CD4-positive, alpha-beta T cell (primary cell): Measurements from ENCODE around the gene C2orf49. TPM values are rescaled to one million over a fixed set of nuclear protein-coding genes. Genes with fewer than 3 reads are reported as not detected.
"Not testable (repeated sequence)": the region's sequence is repeated elsewhere in the genome, so short reads cannot be mapped to it uniquely, and the experiment has no call there.

ENCODE experiments used
- ATAC-seq: fragments of 200-7000 bp; cut with Tn5 transposase; one replicate; pipeline ENCODE4 v1.10.0; 2022; ENCODE audit warnings: mild to moderate bottlenecking; ENCODE audit not compliant: poor library complexity
- CTCF ChIA-PET: fragments of 350-600 bp; sonication (Branson Sonifier 250); formaldehyde crosslinking; loops from one replicate; lab custom pipeline; 2021; ENCODE audit warnings: antibody characterized with exemption, inconsistent platforms; lab: Charles Lee
- POLR2A ChIA-PET: fragments of 350-600 bp; sonication (Branson Sonifier 250); formaldehyde crosslinking; loops from one replicate; lab custom pipeline; 2021; ENCODE audit warnings: antibody characterized with exemption, inconsistent platforms; lab: Charles Lee
- DNase-seq, 14 experiments: peaks; one replicate each; pipeline ENCODE4 v3.0.0-alpha.2; 2013 to 2020; ENCODE audit warnings: mixed read lengths in 2 of 14
- H3K27ac ChIP-seq, 2 donors: one replicate each; pipeline versions ENCODE4 v1.5.1 to v1.7.0; 2013; ENCODE audit warnings: low read length in 2 of 2, low read depth in 1 of 2, mild to moderate bottlenecking in 1 of 2
- H3K27me3 ChIP-seq, 2 experiments: 1 replicate in 1 of 2; 2 replicates in 1 of 2; pipeline versions ENCODE4 v1.6.1 to v1.7.0; 2013; ENCODE audit warnings: low read length in 2 of 2, control low read depth in 1 of 2, mild to moderate bottlenecking in 1 of 2, moderate library complexity in 1 of 2; ENCODE audit not compliant: insufficient read depth in 2 of 2, control insufficient read depth in 1 of 2
- H3K36me3 ChIP-seq: one replicate; pipeline ENCODE4 v1.6.1; 2013; ENCODE audit warnings: low read length, control low read depth; ENCODE audit not compliant: insufficient read depth
- H3K4me1 ChIP-seq: one replicate; pipeline ENCODE4 v1.6.1; 2013; ENCODE audit warnings: low read length, control low read depth; ENCODE audit not compliant: insufficient read depth
- H3K4me3 ChIP-seq: one replicate; pipeline ENCODE4 v1.5.1; 2013; ENCODE audit warnings: mild to moderate bottlenecking, low read length, moderate library complexity
- H3K9me3 ChIP-seq, 2 experiments: 1 replicate in 1 of 2; 2 replicates in 1 of 2; pipeline versions ENCODE4 v1.6.1 to v1.7.0; 2013; ENCODE audit warnings: low read length in 2 of 2, mild to moderate bottlenecking in 2 of 2, control low read depth in 1 of 2, moderate library complexity in 1 of 2; ENCODE audit not compliant: control insufficient read depth in 1 of 2, insufficient read depth in 1 of 2
- H3K27ac Mint-ChIP-seq: one replicate; pipeline ENCODE4 v1.8.0; 2020; ENCODE audit warnings: mixed read lengths
- H3K27me3 Mint-ChIP-seq: one replicate; pipeline ENCODE4 v1.8.0; 2021; ENCODE audit warnings: mixed read lengths
- H3K36me3 Mint-ChIP-seq: one replicate; pipeline ENCODE4 v1.8.0; 2021; ENCODE audit warnings: low read depth, mixed read lengths
- H3K4me1 Mint-ChIP-seq: one replicate; pipeline ENCODE4 v1.8.0; 2021; ENCODE audit warnings: low read depth, mixed read lengths
- H3K4me3 Mint-ChIP-seq: one replicate; pipeline ENCODE4 v1.8.0; 2020; ENCODE audit warnings: mild to moderate bottlenecking, mixed read lengths
- H3K9me3 Mint-ChIP-seq: one replicate; pipeline ENCODE4 v1.8.0; 2020; ENCODE audit warnings: mixed read lengths
- CTCF ChIP-seq: fragments of 200-600 bp; IDR thresholded peaks from one replicate; pipeline ENCODE4 v1.8.0; 2022; ENCODE audit warnings: antibody characterized with exemption, mild to moderate bottlenecking
- intact Hi-C, 2 experiments: fragments of 100-400 bp; cut with DNase I in 1 of 2; cut with micrococcal nuclease in 1 of 2; formaldehyde crosslinking; loops; one replicate each; pipeline versions ENCODE4 v1.15.1 to v1.9.0; 2023 to 2025; cut with DNase I, micrococcal nuclease
- total RNA-seq, 174 experiments: library from RNA in 2 of 174; stranded (reverse) in 2 of 174; gene quantifications; one replicate each; pipeline ENCODE4 v1.2.3 and lab custom pipeline; 2021 to 2026

Gene C2orf49
- total RNA-seq, 2 experiments from 2014 or later, result 28.8 to 29.4 TPM

GRCh38 chr2:105324732-105325131, 12.6 kb upstream of the C2orf49 start:
- no peak for TF ChIP-seq CTCF
- H3K4me3 Mint-ChIP-seq, result no peak overlapping the region
- ATAC-seq (no peak), DNase-seq (no peak)
- ChIA-PET CTCF (no interaction called here), POLR2A (no interaction called here)
- Histone ChIP-seq H3K4me1 (peaks cover 16% of the 10 kb centered on the region), H3K36me3 (peaks cover 3% of the 10 kb centered on the region), H3K4me3 (no peak overlapping the region), H3K27me3 (no peaks in the 10 kb centered on the region), H3K9me3 (no peaks in the 10 kb centered on the region), H3K27ac (no peak overlapping the region)
- H3K36me3 Mint-ChIP-seq, result peaks cover 39% of the 10 kb centered on the region
- H3K9me3 Mint-ChIP-seq, result no peaks in the 10 kb centered on the region
- no peak overlapping the region for H3K27ac Mint-ChIP-seq
- intact Hi-C loops, result loop anchor here in 1 of 2 experiments (10.0 kb wide), 1 partner anchor 870 kb away; the partner anchor contains the start of gene UXS1
- H3K4me1 Mint-ChIP-seq, result peaks cover 74% of the 10 kb centered on the region
- no peaks in the 10 kb centered on the region for H3K27me3 Mint-ChIP-seq

GRCh38 chr2:105325389-105325963, 11.9 kb upstream of the C2orf49 start:
- Mint-ChIP-seq H3K4me3 (no peak overlapping the region), H3K27me3 (no peaks in the 10 kb centered on the region), H3K9me3 (no peaks in the 10 kb centered on the region), H3K4me1 (peaks cover 73% of the 10 kb centered on the region), H3K36me3 (peaks cover 43% of the 10 kb centered on the region), H3K27ac (peak overlapping the region; percentile 13)
- TF ChIP-seq CTCF, result no peak
- DNase-seq, result no peak
- no peak for ATAC-seq
- POLR2A ChIA-PET, result no interaction called here
- Histone ChIP-seq H3K9me3 (no peaks in the 10 kb centered on the region), H3K4me1 (peaks cover 23% of the 10 kb centered on the region), H3K4me3 (no peak overlapping the region), H3K27ac (no peak overlapping the region), H3K27me3 (no peaks in the 10 kb centered on the region), H3K36me3 (peaks cover 3% of the 10 kb centered on the region)
- CTCF ChIA-PET, result no interaction called here
- intact Hi-C loops, result loop anchor here in 1 of 2 experiments (10.0 kb wide), 1 partner anchor 869 kb away; the partner anchor contains the start of gene UXS1

GRCh38 chr2:105327271-105327670, 10.1 kb upstream of the C2orf49 start:
- H3K27ac ChIP-seq, H3K27me3 Mint-ChIP-seq, H3K27me3 ChIP-seq, ATAC-seq, H3K9me3 Mint-ChIP-seq, CTCF ChIA-PET, DNase-seq, H3K36me3 ChIP-seq, H3K9me3 ChIP-seq, H3K4me3 ChIP-seq: not testable (repeated sequence)
- intact Hi-C loops, result loop anchor here in 1 of 2 experiments (10.0 kb wide), 1 partner anchor 868 kb away; the partner anchor contains the start of gene UXS1
- peaks cover 29% of the 10 kb centered on the region for H3K4me1 ChIP-seq
- peak overlapping the region; percentile 91 for H3K4me3 Mint-ChIP-seq
- POLR2A ChIA-PET, result interaction anchor here (3.3 kb wide), 1 partner anchor 11 kb away, joined by 23 read pairs; the partner anchor contains the start of gene C2orf49
- peaks cover 43% of the 10 kb centered on the region for H3K36me3 Mint-ChIP-seq
- peaks cover 70% of the 10 kb centered on the region for H3K4me1 Mint-ChIP-seq
- H3K27ac Mint-ChIP-seq, result peak overlapping the region; percentile 90
